ENCODE results near the gene KAZN.

Gene KAZN

GRCh38 chr1:14602136-14602535, 3.7 kb downstream of the KAZN start:
- DNase-seq (ENCODE audit: low read depth): peak; percentile 16
- no peak overlapping the region for H3K4me3 ChIP-seq (replicated peaks; ENCODE audit: low read depth, low read length)
- TF ChIP-seq, protein P1, sequence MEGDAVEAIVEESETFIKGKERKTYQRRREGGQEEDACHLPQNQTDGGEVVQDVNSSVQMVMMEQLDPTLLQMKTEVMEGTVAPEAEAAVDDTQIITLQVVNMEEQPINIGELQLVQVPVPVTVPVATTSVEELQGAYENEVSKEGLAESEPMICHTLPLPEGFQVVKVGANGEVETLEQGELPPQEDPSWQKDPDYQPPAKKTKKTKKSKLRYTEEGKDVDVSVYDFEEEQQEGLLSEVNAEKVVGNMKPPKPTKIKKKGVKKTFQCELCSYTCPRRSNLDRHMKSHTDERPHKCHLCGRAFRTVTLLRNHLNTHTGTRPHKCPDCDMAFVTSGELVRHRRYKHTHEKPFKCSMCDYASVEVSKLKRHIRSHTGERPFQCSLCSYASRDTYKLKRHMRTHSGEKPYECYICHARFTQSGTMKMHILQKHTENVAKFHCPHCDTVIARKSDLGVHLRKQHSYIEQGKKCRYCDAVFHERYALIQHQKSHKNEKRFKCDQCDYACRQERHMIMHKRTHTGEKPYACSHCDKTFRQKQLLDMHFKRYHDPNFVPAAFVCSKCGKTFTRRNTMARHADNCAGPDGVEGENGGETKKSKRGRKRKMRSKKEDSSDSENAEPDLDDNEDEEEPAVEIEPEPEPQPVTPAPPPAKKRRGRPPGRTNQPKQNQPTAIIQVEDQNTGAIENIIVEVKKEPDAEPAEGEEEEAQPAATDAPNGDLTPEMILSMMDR (IDR thresholded peaks at IDR 0.05; ENCODE audit: low read length, missing control alignments): no peak

DNA sequence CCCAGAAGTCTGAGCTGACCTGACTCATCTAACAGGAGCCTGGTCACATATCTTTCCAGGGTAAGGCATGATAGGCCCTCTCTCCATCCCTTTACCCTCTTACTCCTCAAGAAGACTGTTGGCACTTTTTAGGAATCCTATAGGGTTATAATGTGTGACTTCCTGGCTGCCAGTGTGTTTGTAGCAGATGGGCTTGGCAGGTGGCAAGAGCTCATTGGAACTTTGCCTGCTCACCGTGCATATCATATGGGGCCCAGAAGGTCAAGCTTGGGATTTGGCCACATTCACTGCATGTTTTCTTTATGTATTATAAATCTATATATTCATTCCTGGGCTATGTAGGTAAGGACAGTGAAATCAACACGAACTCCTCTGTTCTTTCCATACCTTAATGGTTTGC, 5.2 kb downstream of the KAZN start:
- H3K4me3 ChIP-seq (replicated peaks; ENCODE audit: low read depth, low read length): no peak overlapping the region
- DNase-seq (ENCODE audit: low read depth): no peak
- TF ChIP-seq, protein P1 (IDR thresholded peaks at IDR 0.05; ENCODE audit: low read length, missing control alignments): no peak

DNA sequence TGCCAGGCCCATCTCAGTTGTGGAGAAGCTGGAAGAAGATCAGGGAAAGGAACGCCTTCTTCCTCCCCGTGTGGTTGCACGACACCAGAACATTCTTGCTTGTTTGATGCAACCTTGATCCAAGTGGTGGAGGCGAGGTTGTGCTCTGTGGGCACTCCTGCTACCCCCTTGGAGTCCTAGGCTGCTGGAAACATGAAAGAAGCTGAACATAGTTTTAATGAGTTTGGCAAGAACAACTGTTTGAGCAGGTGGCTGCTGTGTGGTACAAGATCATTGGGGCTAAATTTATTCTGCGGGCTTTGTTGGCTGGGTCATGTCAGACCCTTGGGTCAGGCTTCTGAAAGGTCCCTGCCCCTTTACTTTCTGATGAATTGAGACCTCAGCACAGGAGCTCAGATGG, 5.9 kb downstream of the KAZN start:
- no peak overlapping the region for H3K4me3 ChIP-seq (replicated peaks; ENCODE audit: low read depth, low read length)
- TF ChIP-seq, protein P1 (IDR thresholded peaks at IDR 0.05; ENCODE audit: low read length, missing control alignments): no peak
- no peak for DNase-seq (ENCODE audit: low read depth)

GRCh38 chr1:14605945-14606344, 7.5 kb downstream of the KAZN start:
- no peak for DNase-seq (ENCODE audit: low read depth)
- no peak overlapping the region for H3K4me3 ChIP-seq (replicated peaks; ENCODE audit: low read depth, low read length)
- TF ChIP-seq, protein P1 (IDR thresholded peaks at IDR 0.05; ENCODE audit: low read length, missing control alignments): no peak

GRCh38 chr1:14606632-14607031, 8.1 kb downstream of the KAZN start:
- no peak for DNase-seq (ENCODE audit: low read depth)
- H3K4me3 ChIP-seq (replicated peaks; ENCODE audit: low read depth, low read length): no peak overlapping the region
- TF ChIP-seq, protein P1 (IDR thresholded peaks at IDR 0.05; ENCODE audit: low read length, missing control alignments): no peak

- TF ChIP-seq, protein P1 (IDR thresholded peaks at IDR 0.05; ENCODE audit: low read length, missing control alignments): no peak
- no peak for DNase-seq (ENCODE audit: low read depth)
- no peak overlapping the region for H3K4me3 ChIP-seq (replicated peaks; ENCODE audit: low read depth, low read length)
Observed at GRCh38 chr1:14607295-14607694, 8.8 kb downstream of the KAZN start.

- DNase-seq (ENCODE audit: low read depth): no peak
- no peak overlapping the region for H3K4me3 ChIP-seq (replicated peaks; ENCODE audit: low read depth, low read length)
- TF ChIP-seq, protein P1 (IDR thresholded peaks at IDR 0.05; ENCODE audit: low read length, missing control alignments): no peak
Observed at GRCh38 chr1:14608308-14608707, 9.8 kb downstream of the KAZN start.

Measured in fibroblast of pulmonary artery (primary cell).